NT2/D1 (cell line): ENCODE data around the gene RUFY3.

ENCODE experiments used
- SUZ12 ChIP-seq: IDR thresholded peaks from 2 replicates; pipeline ENCODE4 v1.6.1; 2011; ENCODE audit not compliant: insufficient read length, insufficient read depth; ENCODE audit errors: extremely low read depth
- YY1 ChIP-seq: IDR thresholded peaks from 2 replicates; pipeline ENCODE4 v1.6.1; 2011; ENCODE audit not compliant: insufficient read length, insufficient read depth

DNA sequence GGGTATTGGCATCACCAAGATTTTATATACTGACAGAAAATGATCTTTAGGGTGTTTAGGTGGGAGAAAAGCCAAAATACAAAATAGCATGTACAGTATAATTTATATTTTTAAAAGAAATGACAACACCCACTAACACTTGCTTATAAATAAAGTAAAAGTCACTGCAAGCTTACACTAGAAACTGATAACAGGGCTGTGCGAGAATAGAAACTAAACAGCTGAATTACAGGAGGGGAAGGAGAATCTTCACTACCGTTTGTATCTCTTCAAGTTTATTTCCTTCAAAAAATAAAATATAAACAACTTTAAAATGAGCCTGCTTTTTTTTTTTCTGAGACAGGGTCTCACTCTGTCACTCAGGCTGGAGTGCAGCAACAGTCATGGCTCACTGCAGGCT lies 95.1 kb downstream of the RUFY3 start:
- TF ChIP-seq YY1 (no peak), SUZ12 (no peak)
